OCI-LY7 (cell line): Measurements from ENCODE around the gene TTLL6. TPM values are rescaled to one million over a fixed set of nuclear protein-coding genes. Genes with fewer than 3 reads are reported as not detected.
"Not testable (repeated sequence)": the region's sequence is repeated elsewhere in the genome, so short reads cannot be mapped to it uniquely, and the experiment has no call there.

Source experiments
- BruUV-seq: library from RNA; stranded (reverse); fragments of 400-500 nt; replicated peaks from 2 replicates; lab custom pipeline; 2021; lab: Mats Ljungman, UMichigan
- CTCF ChIA-PET: fragments of 300-600 bp; sonication (Branson Sonifier 250); formaldehyde crosslinking; loops from one replicate; lab custom pipeline; 2022; ENCODE audit warnings: antibody characterized with exemption; ENCODE audit not compliant: unreplicated experiment; lab: Charles Lee
- POLR2A ChIA-PET: fragments of 300-600 bp; sonication (Branson Sonifier 250); formaldehyde crosslinking; loops from one replicate; lab custom pipeline; 2022; ENCODE audit warnings: antibody characterized with exemption; lab: Charles Lee
- DNase-seq: peaks from one replicate; pipeline ENCODE4 v3.0.0-alpha.2; 2015; ENCODE audit warnings: low spot score
- H2AFZ ChIP-seq: fragments of 200-600 bp; sonication (generic), shearing (Covaris generic); 2 replicates; pipeline ENCODE4 v1.6.1; 2014; ENCODE audit warnings: mild to moderate bottlenecking, antibody characterized with exemption, low read length, moderate library complexity
- H3K27ac ChIP-seq: fragments of 200-600 bp; sonication (generic); 2 replicates; pipeline ENCODE4 v1.5.1; 2014; ENCODE audit warnings: mixed run types, low read depth, mild to moderate bottlenecking, moderate library complexity, low read length, inconsistent platforms; ENCODE audit not compliant: poor library complexity, severe bottlenecking
- H3K36me3 ChIP-seq: fragments of 200-600 bp; sonication (generic); 2 replicates; pipeline ENCODE4 v1.6.1; 2014; ENCODE audit warnings: mild to moderate bottlenecking, antibody characterized with exemption, low read length, moderate library complexity, mixed read lengths; ENCODE audit not compliant: insufficient read depth
- H3K4me1 ChIP-seq: fragments of 200-600 bp; sonication (generic); 2 replicates; pipeline ENCODE4 v1.5.1; 2014; ENCODE audit warnings: mild to moderate bottlenecking, low read length; ENCODE audit not compliant: insufficient read depth, poor library complexity, severe bottlenecking
- H3K4me2 ChIP-seq: fragments of 200-600 bp; sonication (generic); 2 replicates; pipeline ENCODE4 v1.6.1; 2014; ENCODE audit warnings: mild to moderate bottlenecking, low read length
- H3K4me3 ChIP-seq: fragments of 200-600 bp; sonication (generic); 2 replicates; pipeline ENCODE4 v1.5.1; 2014; ENCODE audit warnings: mild to moderate bottlenecking, low read depth, low read length; ENCODE audit not compliant: poor library complexity, severe bottlenecking
- H3K79me2 ChIP-seq: fragments of 200-600 bp; sonication (generic); 2 replicates; pipeline ENCODE4 v1.6.1; 2016; ENCODE audit warnings: low read depth, mild to moderate bottlenecking, low read length, moderate library complexity, mixed read lengths; ENCODE audit not compliant: insufficient read depth
- H3K9me2 ChIP-seq: fragments of 200-600 bp; sonication (generic); 2 replicates; pipeline ENCODE4 v1.6.1; 2016; ENCODE audit warnings: mild to moderate bottlenecking, low read length, mixed read lengths; ENCODE audit not compliant: insufficient read depth
- H3K9me3 ChIP-seq: fragments of 200-600 bp; sonication (generic); 2 replicates; pipeline ENCODE4 v1.6.1; 2014; ENCODE audit warnings: mild to moderate bottlenecking, mixed run types, low read length, mixed read lengths
- H4K20me1 ChIP-seq: fragments of 200-600 bp; sonication (generic); 2 replicates; pipeline ENCODE4 v1.6.1; 2014; ENCODE audit warnings: mild to moderate bottlenecking, antibody characterized with exemption, low read length, moderate library complexity, mixed read lengths; ENCODE audit not compliant: insufficient read depth
- EZH2phosphoT487 ChIP-seq: fragments of 200-600 bp; sonication (generic); IDR thresholded peaks from 2 replicates; pipeline ENCODE4 v1.6.1; 2018; ENCODE audit warnings: low read depth, borderline replicate concordance, mild to moderate bottlenecking, mixed run types, antibody characterized with exemption, low read length, moderate library complexity, mixed read lengths
- intact Hi-C: fragments of 100-400 bp; cut with micrococcal nuclease; formaldehyde crosslinking; loops from one replicate; pipeline ENCODE4 v1.10.0; 2022; ENCODE audit not compliant: unreplicated experiment
- total RNA-seq, 2 experiments: library from RNA; depleted of rRNA in 1 of 2; stranded (reverse); fragments of >200 nt in 1 of 2; shearing (Covaris generic) in 1 of 2; gene quantifications; 2 replicates each; pipeline ENCODE4 v1.2.3, GENCODE V29; 2014 to 2022
- TF ChIP-seq, protein P1 (sequence below): fragments of 200-600 bp; sonication (generic); conservative IDR thresholded peaks from 2 replicates; pipeline ENCODE4 v1.5.1; 2014; ENCODE audit warnings: mild to moderate bottlenecking, antibody characterized with exemption, low read length, moderate library complexity, mixed read lengths

Gene TTLL6
- total RNA-seq, 2 experiments from 2014 or later = not detected

GRCh38 chr17:48717367-48718226 is 99.4 kb downstream of the TTLL6 start:
- Histone ChIP-seq H3K79me2 (no peaks in the 10 kb centered on the region), H3K4me3 (no peak overlapping the region), H2AFZ (no peak overlapping the region), H3K9me3 (no peaks in the 10 kb centered on the region), H3K4me1 (no peaks in the 10 kb centered on the region), H3K27ac (no peak overlapping the region), H3K36me3 (no peaks in the 10 kb centered on the region), H4K20me1 (no peaks in the 10 kb centered on the region), H3K9me2 (no peaks in the 10 kb centered on the region), H3K4me2 (no peak overlapping the region)
- intact Hi-C loops = no loop called here
- TF ChIP-seq EZH2phosphoT487 = no peak
- TF ChIP-seq, protein P1, sequence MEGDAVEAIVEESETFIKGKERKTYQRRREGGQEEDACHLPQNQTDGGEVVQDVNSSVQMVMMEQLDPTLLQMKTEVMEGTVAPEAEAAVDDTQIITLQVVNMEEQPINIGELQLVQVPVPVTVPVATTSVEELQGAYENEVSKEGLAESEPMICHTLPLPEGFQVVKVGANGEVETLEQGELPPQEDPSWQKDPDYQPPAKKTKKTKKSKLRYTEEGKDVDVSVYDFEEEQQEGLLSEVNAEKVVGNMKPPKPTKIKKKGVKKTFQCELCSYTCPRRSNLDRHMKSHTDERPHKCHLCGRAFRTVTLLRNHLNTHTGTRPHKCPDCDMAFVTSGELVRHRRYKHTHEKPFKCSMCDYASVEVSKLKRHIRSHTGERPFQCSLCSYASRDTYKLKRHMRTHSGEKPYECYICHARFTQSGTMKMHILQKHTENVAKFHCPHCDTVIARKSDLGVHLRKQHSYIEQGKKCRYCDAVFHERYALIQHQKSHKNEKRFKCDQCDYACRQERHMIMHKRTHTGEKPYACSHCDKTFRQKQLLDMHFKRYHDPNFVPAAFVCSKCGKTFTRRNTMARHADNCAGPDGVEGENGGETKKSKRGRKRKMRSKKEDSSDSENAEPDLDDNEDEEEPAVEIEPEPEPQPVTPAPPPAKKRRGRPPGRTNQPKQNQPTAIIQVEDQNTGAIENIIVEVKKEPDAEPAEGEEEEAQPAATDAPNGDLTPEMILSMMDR = no peak
- DNase-seq = no peak
- ChIA-PET POLR2A (no interaction called here), CTCF (no interaction called here)
- BruUV-seq = no TSS peak

DNA sequence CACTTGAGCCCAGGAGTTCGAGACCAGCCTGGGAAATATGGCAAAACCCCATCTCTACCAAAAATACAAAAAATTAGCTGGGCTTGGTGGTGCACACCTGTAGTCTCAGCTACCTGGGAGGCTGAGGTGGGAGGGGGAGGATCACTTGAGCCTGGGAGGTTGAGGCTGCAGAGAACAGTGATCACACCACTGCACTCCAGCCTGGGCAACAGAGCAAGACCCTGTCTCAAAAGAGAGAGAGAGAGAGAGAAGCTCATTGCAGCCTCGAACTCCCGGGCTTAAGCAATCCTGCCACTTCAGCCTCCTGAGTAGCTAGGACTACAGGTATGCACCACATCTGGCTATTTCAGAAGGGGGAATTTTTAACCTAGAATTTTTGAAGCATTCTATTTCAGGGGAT is 100.5 kb downstream of the TTLL6 start:
- H3K4me2 ChIP-seq, H3K79me2 ChIP-seq, H4K20me1 ChIP-seq, BruUV-seq, H3K36me3 ChIP-seq, intact Hi-C loops, H3K9me3 ChIP-seq, DNase-seq, H2AFZ ChIP-seq, POLR2A ChIA-PET, H3K9me2 ChIP-seq, H3K4me1 ChIP-seq, H3K27ac ChIP-seq, CTCF ChIA-PET, H3K4me3 ChIP-seq: not testable (repeated sequence)

- intact Hi-C loops = no loop called here
These were observed 101.3 kb downstream of the TTLL6 start for GRCh38 chr17:48715496-48716399.

More at GRCh38 chr17:48715496-48716399, 101.3 kb downstream of the TTLL6 start:
- H3K4me2 ChIP-seq = no peak overlapping the region
- no peak overlapping the region for H2AFZ ChIP-seq
- H3K27ac ChIP-seq = no peak overlapping the region
- DNase-seq = no peak
- no peaks in the 10 kb centered on the region for H3K9me2 ChIP-seq
- TF ChIP-seq, protein P1 = no peak
- TF ChIP-seq EZH2phosphoT487 = no peak
- ChIA-PET POLR2A (interaction anchor here (0.6 kb wide), 1 partner anchor 161 kb away, joined by 4 read pairs; no protein-coding TSS in a partner anchor), CTCF (no interaction called here)
- no peaks in the 10 kb centered on the region for H4K20me1 ChIP-seq
- no peaks in the 10 kb centered on the region for H3K4me1 ChIP-seq
- BruUV-seq = no TSS peak
- no peaks in the 10 kb centered on the region for H3K36me3 ChIP-seq
- no peaks in the 10 kb centered on the region for H3K9me3 ChIP-seq
- H3K4me3 ChIP-seq = no peak overlapping the region
- H3K79me2 ChIP-seq = no peaks in the 10 kb centered on the region
